T-helper 1 cell (primary cell): ENCODE results near the gene EIF3L.
"Not testable (repeated sequence)": the region's sequence is repeated elsewhere in the genome, so short reads cannot be mapped to it uniquely, and the experiment has no call there.

Experiments used
- DNase-seq, 5 donors: peaks; one replicate each; pipeline ENCODE4 v3.0.0-alpha.2; 2012 to 2020
- total RNA-seq, 4 donors: gene quantifications; one replicate each; lab custom pipeline; 2026; lab: John Stamatoyannopoulos, UW

EIF3L gene
- total RNA-seq: 171 to 220 (median 213) reads per million in 4 donors

- peak; percentile 77 to 88 (median 82) for DNase-seq
Measured at GRCh38 chr22:37849089-37849751, at the start of gene EIF3L. Gene EIF3L, plus strand, starts transcription at chr22:37849419. Its CDS starts 31 bp downstream, at chr22:37849450.

GRCh38 chr22:37799979-37800378 is 49.2 kb upstream of the EIF3L start:
- not testable (repeated sequence) for DNase-seq

GRCh38 chr22:37801946-37802309 is 47.3 kb upstream of the EIF3L start:
- DNase-seq: no peak

GRCh38 chr22:37802310-37803194 is 46.7 kb upstream of the EIF3L start:
- no peak for DNase-seq

GRCh38 chr22:37803195-37803638 is 46.0 kb upstream of the EIF3L start:
- no peak for DNase-seq

GRCh38 chr22:37803639-37804351 is 45.4 kb upstream of the EIF3L start:
- no peak for DNase-seq

GRCh38 chr22:37804352-37804880 is 44.8 kb upstream of the EIF3L start:
- no peak for DNase-seq

GRCh38 chr22:37804881-37805809 is 44.1 kb upstream of the EIF3L start:
- peak; percentile 27 to 78 (median 60) for DNase-seq

- no peak for DNase-seq
Measured at GRCh38 chr22:37805810-37806277, 43.4 kb upstream of the EIF3L start.

GRCh38 chr22:37806409-37807333 is 42.5 kb upstream of the EIF3L start:
- DNase-seq: no peak

GRCh38 chr22:37807410-37808293 is 41.6 kb upstream of the EIF3L start, which contains the start of gene GCAT:
Gene GCAT, plus strand, starts transcription at chr22:37807934. Its CDS starts 34 bp downstream, at chr22:37807968.
- DNase-seq: peak; percentile 61 to 95 (median 73)

GRCh38 chr22:37808294-37808657 is 40.9 kb upstream of the EIF3L start:
- no peak for DNase-seq

GRCh38 chr22:37809672-37810333 is 39.4 kb upstream of the EIF3L start:
- DNase-seq: no peak

GRCh38 chr22:37811867-37812266 is 37.4 kb upstream of the EIF3L start:
- DNase-seq: no peak

GRCh38 chr22:37812869-37813678 is 36.1 kb upstream of the EIF3L start:
- DNase-seq: no peak

GRCh38 chr22:37815593-37815992 is 33.6 kb upstream of the EIF3L start:
- no peak for DNase-seq

- no peak for DNase-seq
Measured at GRCh38 chr22:37816543-37817180, 32.6 kb upstream of the EIF3L start.
